Natural killer cell (primary cell): Measurements from ENCODE around the gene CAMP. TPM values are rescaled to one million over a fixed set of nuclear protein-coding genes. Genes with fewer than 3 reads are reported as not detected.

Experiments
- ATAC-seq, 3 donors: fragments of 150-1000 bp in 2 of 3; fragments of 200-7000 bp in 1 of 3; cut with Tn5 transposase; 1 replicate in 1 of 3; 2 replicates in 2 of 3; pipeline ENCODE4 v1.10.0; 2021; ENCODE audit warnings: mild to moderate bottlenecking in 2 of 3, moderate library complexity in 2 of 3
- DNase-seq, 2 donors: peaks; one replicate each; pipeline versions ENCODE4 v3.0.0 to v3.0.0-alpha.2; 2013 to 2021; ENCODE audit warnings: mixed read lengths in 1 of 2
- H3K27ac ChIP-seq: one replicate; pipeline ENCODE4 v1.5.1; 2013; ENCODE audit warnings: mild to moderate bottlenecking, low read length
- H3K27me3 ChIP-seq: one replicate; pipeline ENCODE4 v1.6.1; 2013; ENCODE audit warnings: low read length; ENCODE audit not compliant: control insufficient read depth, insufficient read depth
- H3K36me3 ChIP-seq: one replicate; pipeline ENCODE4 v1.6.1; 2013; ENCODE audit warnings: low read length; ENCODE audit not compliant: control insufficient read depth, insufficient read depth
- H3K4me1 ChIP-seq: one replicate; pipeline ENCODE4 v1.6.1; 2013; ENCODE audit warnings: low read length; ENCODE audit not compliant: control insufficient read depth, insufficient read depth
- H3K4me3 ChIP-seq: one replicate; pipeline ENCODE4 v1.5.1; 2013; ENCODE audit warnings: low read length
- H3K9me3 ChIP-seq: one replicate; pipeline ENCODE4 v1.6.1; 2013; ENCODE audit warnings: low read length; ENCODE audit not compliant: control insufficient read depth, insufficient read depth
- H3K27ac Mint-ChIP-seq, 2 donors: one replicate each; pipeline ENCODE4 v1.8.0; 2022; ENCODE audit warnings: mild to moderate bottlenecking in 2 of 2, mixed read lengths in 2 of 2, moderate library complexity in 1 of 2
- H3K27me3 Mint-ChIP-seq, 2 donors: one replicate each; pipeline ENCODE4 v1.8.0; 2022; ENCODE audit warnings: low read depth in 2 of 2, mixed read lengths in 2 of 2
- H3K36me3 Mint-ChIP-seq: one replicate; pipeline ENCODE4 v1.8.0; 2022; ENCODE audit warnings: mixed read lengths
- H3K4me1 Mint-ChIP-seq, 2 donors: one replicate each; pipeline ENCODE4 v1.8.0; 2022; ENCODE audit warnings: mixed read lengths in 2 of 2
- H3K4me3 Mint-ChIP-seq: one replicate; pipeline ENCODE4 v1.8.0; 2022; ENCODE audit warnings: mild to moderate bottlenecking, moderate library complexity, mixed read lengths
- H3K9me3 Mint-ChIP-seq, 2 donors: one replicate each; pipeline ENCODE4 v1.8.0; 2022; ENCODE audit warnings: mixed read lengths in 2 of 2
- WGBS: methylation state at CpG from one replicate; pipeline ENCODE4 v1.1.7; 2013; ENCODE audit warnings: missing lambda C conversion rate; ENCODE audit not compliant: insufficient coverage; 5-methylcytosine and 5-hydroxymethylcytosine counted together
- intact Hi-C: fragments of 100-400 bp; cut with micrococcal nuclease; formaldehyde crosslinking; loops from one replicate; pipeline ENCODE4 v1.14.2; 2022
- total RNA-seq, 4 donors: library from RNA; stranded (reverse); fragments of 120-200 nt in 1 of 4; gene quantifications; one replicate each; pipeline versions ENCODE4 v1.2.3 to v1.2.4, GENCODE V29; 2013 to 2022
- TF ChIP-seq, protein P1 (sequence below): fragments of 200-600 bp; IDR thresholded peaks from one replicate; pipeline ENCODE4 v1.8.0; 2022; ENCODE audit warnings: antibody characterized with exemption

Gene CAMP
- total RNA-seq, 3 donors from 2014 or later (not counting 1 experiment from before 2014, with no cell fraction given), result not detected

DNA sequence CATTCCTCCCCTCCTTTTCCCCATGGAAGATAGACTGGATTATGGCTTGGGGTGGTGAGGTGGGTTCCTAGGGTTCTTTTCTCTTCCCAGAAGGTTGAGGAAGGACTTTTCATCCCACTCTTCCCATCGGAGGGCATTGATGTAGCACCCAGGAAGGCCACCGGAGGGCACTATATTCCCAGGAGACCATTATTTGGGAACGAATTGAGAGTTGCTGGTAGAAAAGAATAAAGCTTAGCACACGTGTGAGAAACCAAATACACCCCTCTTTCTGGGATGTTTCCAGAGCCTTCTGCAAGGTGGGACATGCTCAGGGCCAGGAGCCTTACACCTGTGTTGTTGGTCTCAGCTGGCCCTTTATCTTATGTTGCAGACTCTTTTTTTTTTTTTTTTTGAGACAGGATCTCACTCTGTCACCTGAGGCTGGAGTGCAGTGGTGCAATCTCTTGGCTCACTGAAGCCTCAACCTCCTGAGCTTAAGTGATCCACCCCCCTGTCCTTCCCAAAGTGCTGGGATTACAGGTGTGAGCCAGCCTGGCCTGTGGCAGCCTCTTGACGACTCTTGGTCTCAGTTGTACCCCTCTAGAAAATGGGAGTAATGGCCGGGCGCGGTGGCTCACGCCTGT, 28.7 kb upstream of the CAMP start:
- no peaks in the 10 kb centered on the region for H3K4me1 ChIP-seq
- peak in 1 of 3 donors; percentile 55 for ATAC-seq
- Mint-ChIP-seq H3K27ac (no peak overlapping the region), H3K4me1 (no peaks in the 10 kb centered on the region), H3K27me3 (peaks cover 0 to 6% of the 10 kb centered on the region in 2 donors), H3K4me3 (no peak overlapping the region), H3K36me3 (no peaks in the 10 kb centered on the region), H3K9me3 (no peaks in the 10 kb centered on the region)
- intact Hi-C loops, result no loop called here
- H3K36me3 ChIP-seq, result no peaks in the 10 kb centered on the region
- no peak overlapping the region for H3K4me3 ChIP-seq
- H3K27ac ChIP-seq, result no peak overlapping the region
- 61% methylated on average over 8 of the region's 9 CpGs for WGBS
- H3K27me3 ChIP-seq, result no peaks in the 10 kb centered on the region
- TF ChIP-seq, protein P1, sequence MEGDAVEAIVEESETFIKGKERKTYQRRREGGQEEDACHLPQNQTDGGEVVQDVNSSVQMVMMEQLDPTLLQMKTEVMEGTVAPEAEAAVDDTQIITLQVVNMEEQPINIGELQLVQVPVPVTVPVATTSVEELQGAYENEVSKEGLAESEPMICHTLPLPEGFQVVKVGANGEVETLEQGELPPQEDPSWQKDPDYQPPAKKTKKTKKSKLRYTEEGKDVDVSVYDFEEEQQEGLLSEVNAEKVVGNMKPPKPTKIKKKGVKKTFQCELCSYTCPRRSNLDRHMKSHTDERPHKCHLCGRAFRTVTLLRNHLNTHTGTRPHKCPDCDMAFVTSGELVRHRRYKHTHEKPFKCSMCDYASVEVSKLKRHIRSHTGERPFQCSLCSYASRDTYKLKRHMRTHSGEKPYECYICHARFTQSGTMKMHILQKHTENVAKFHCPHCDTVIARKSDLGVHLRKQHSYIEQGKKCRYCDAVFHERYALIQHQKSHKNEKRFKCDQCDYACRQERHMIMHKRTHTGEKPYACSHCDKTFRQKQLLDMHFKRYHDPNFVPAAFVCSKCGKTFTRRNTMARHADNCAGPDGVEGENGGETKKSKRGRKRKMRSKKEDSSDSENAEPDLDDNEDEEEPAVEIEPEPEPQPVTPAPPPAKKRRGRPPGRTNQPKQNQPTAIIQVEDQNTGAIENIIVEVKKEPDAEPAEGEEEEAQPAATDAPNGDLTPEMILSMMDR, result peak; percentile 20
- no peaks in the 10 kb centered on the region for H3K9me3 ChIP-seq
- peak in 1 of 2 donors; percentile 38 for DNase-seq

DNA sequence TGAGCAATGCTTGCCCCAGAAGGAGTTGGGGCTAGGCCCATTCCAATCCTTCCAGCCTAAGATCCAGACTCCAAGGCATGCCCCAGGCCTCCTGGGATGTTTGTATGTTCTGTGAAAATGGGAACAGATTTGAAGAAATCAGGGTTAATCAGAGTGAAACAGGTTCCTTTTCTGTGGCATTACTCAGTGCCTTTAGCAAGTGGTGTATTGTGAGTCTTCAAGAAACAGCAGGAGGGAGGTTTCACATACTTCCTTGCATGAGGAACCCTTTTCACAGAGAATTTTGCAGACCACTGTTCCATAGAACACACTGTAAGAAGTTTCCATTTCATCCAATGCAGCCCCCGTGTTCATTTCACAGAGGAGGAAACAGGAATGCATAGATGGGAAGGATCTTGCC, 26.7 kb upstream of the CAMP start:
- no peak overlapping the region for H3K27ac Mint-ChIP-seq
- H3K27me3 ChIP-seq, result no peaks in the 10 kb centered on the region
- H3K4me3 ChIP-seq, result no peak overlapping the region
- WGBS, result 86% methylated on average over 1 of the region's 1 CpG
- no peak overlapping the region for H3K27ac ChIP-seq
- TF ChIP-seq, protein P1, result no peak
- intact Hi-C loops, result no loop called here
- DNase-seq (no peak), ATAC-seq (no peak)
- no peak overlapping the region for H3K4me3 Mint-ChIP-seq
- H3K4me1 Mint-ChIP-seq, result no peaks in the 10 kb centered on the region
- H3K4me1 ChIP-seq, result no peaks in the 10 kb centered on the region
- H3K36me3 Mint-ChIP-seq, result no peaks in the 10 kb centered on the region
- no peaks in the 10 kb centered on the region for H3K9me3 ChIP-seq
- H3K27me3 Mint-ChIP-seq, result peaks cover 0 to 6% of the 10 kb centered on the region in 2 donors
- H3K9me3 Mint-ChIP-seq, result no peaks in the 10 kb centered on the region
- H3K36me3 ChIP-seq, result no peaks in the 10 kb centered on the region

DNA sequence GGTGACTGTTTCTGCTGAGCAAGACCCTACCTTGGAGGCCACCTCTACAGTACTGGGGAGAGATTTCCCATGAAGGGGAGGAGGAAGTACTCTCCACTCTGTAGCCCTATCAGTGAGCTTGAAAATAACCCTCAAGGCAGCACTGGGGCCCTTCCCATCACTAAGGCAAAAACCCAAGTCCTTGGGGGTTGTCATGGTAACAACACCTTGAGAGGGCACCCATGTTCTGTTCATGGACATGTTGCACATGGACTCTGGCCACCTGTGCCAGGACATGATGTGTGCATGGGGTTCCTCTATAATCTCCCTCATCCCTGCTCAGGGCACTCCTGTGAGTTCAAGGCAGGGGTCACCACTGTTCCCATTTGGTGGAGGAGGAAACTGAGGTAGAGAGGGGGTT, 24.2 kb upstream of the CAMP start:
- H3K4me1 ChIP-seq, result no peaks in the 10 kb centered on the region
- no peaks in the 10 kb centered on the region for H3K36me3 ChIP-seq
- TF ChIP-seq, protein P1, result no peak
- Mint-ChIP-seq H3K4me1 (no peaks in the 10 kb centered on the region), H3K4me3 (no peak overlapping the region), H3K36me3 (no peaks in the 10 kb centered on the region), H3K9me3 (no peaks in the 10 kb centered on the region), H3K27ac (no peak overlapping the region), H3K27me3 (peaks cover 0 to 6% of the 10 kb centered on the region in 2 donors)
- H3K27me3 ChIP-seq, result no peaks in the 10 kb centered on the region
- ATAC-seq (no peak), DNase-seq (no peak)
- no peak overlapping the region for H3K4me3 ChIP-seq
- no peak overlapping the region for H3K27ac ChIP-seq
- intact Hi-C loops, result no loop called here
- no peaks in the 10 kb centered on the region for H3K9me3 ChIP-seq

DNA sequence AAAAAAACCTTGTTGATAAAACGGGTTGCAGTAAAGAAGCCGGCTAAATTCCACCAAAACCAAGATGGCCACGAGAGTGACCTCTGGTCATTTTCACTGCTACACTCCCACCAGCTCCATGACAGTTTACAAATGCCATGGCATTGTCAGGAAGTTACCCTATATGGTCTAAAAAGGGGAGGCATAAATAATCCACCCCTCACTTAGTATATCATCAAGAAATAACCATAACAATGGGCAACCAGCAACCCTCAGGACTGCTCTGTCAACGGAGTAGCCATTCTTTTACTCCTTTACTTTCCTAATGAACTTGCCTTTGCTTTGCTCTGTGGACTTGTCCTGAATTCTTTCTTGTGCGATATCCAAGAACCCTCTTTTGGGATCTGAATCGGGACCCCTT, 20.7 kb upstream of the CAMP start:
- Histone ChIP-seq H3K4me1 (no peaks in the 10 kb centered on the region), H3K9me3 (no peaks in the 10 kb centered on the region), H3K27ac (no peak overlapping the region), H3K4me3 (no peak overlapping the region), H3K27me3 (no peaks in the 10 kb centered on the region), H3K36me3 (no peaks in the 10 kb centered on the region)
- no peak overlapping the region for H3K4me3 Mint-ChIP-seq
- 84% methylated on average over 6 of the region's 6 CpGs for WGBS
- no peaks in the 10 kb centered on the region for H3K36me3 Mint-ChIP-seq
- intact Hi-C loops, result no loop called here
- H3K27ac Mint-ChIP-seq, result no peak overlapping the region
- TF ChIP-seq, protein P1, result no peak
- H3K4me1 Mint-ChIP-seq, result no peaks in the 10 kb centered on the region
- DNase-seq (no peak), ATAC-seq (no peak)
- H3K27me3 Mint-ChIP-seq, result no peaks in the 10 kb centered on the region
- no peaks in the 10 kb centered on the region for H3K9me3 Mint-ChIP-seq
